GM19193 (cell line): ENCODE results near the gene ANKS6.

Experiments used
- POLR2A ChIP-seq: IDR thresholded peaks from 4 replicates; pipeline ENCODE4 v1.6.1; 2011; ENCODE audit not compliant: insufficient read depth, insufficient read length; ENCODE audit errors: extremely low read depth

ANKS6 gene

GRCh38 chr9:98694943-98695342 is 101.4 kb downstream of the ANKS6 start:
- no peak for TF ChIP-seq POLR2A

DNA sequence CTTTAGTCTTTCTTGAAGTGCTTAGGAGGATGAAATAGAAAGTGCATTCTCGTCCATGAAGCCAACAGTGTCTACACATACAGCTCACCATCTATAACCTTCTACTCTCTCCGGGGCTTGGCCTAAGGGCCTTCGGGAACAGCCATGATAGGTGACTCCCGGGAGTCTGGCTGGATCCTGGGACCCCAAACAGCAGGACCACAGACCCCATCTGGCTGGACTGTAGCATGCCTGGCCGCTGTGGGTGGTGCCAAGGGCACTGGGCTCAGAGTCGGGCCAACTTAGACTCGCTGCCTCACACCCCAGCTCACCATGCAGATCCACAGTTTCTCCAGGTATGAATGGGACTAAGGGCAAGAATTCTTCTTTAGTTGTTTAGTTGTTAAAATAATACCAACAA is 104.0 kb downstream of the ANKS6 start:
- no peak for TF ChIP-seq POLR2A

DNA sequence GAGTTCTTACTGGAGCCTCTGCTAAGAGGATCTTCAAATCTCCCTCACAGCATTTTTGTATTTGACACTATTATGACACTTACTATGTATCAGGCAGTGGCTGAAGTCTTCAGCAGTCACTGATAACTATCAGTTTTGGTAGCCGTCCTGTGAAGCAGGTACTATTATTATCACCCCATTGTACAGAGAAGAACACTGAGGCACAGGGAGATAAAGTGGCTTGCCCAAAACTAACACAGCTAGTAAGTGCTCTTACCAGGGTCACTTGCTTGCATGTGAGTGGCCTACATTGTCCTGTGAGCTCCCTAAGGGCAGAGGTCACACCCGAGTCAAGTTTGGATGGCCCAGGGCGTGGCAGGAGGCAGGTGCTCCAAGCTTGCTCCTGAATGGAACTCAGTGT is 104.5 kb downstream of the ANKS6 start:
- TF ChIP-seq POLR2A = no peak

- TF ChIP-seq POLR2A = no peak
Measured at GRCh38 chr9:98690686-98691085, 105.7 kb downstream of the ANKS6 start.

DNA sequence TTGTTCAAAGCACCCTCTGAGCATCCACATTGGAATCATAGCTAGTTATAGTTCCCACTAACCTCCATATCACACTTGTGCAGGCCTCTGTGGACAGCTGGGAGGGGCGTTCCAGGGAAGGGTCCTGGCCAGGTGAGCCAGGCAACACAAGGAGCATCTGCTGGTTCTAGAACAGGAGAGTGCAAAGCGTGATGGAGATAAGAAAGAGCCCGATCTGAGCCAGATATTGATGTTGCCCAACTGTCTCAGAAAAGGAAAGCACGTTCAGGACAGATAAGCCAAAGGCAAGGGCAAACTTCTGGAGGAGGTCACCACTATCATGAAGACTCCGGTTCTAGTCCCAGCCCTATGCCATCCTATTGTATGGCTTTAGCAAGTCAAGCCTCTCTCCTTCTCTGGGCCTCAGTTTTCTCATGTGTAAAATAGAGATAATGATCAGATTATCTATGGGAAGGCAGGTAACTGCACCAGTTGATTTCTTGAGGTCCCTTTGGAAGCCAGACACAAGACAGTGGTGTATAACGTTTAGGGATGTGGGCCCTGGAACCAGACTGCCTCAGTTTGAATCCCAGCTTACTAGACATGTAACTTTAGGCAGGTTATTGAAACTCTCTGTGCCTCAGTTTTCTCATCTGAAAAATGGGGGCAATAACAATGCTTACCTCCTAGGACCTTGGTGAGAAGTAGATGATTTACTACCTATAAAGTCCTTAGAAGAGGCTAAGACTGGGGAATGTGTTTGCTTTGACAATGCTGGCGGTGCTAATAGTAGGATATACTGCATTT is 107.5 kb downstream of the ANKS6 start:
- TF ChIP-seq POLR2A = no peak

- TF ChIP-seq POLR2A = no peak
Measured at GRCh38 chr9:98687911-98688310, 108.4 kb downstream of the ANKS6 start.

- TF ChIP-seq POLR2A = no peak
Measured at GRCh38 chr9:98686961-98687855, 109.1 kb downstream of the ANKS6 start.
